HepG2 (cell line): ENCODE measurements around the gene SLC17A5. TPM values are rescaled to one million over a fixed set of nuclear protein-coding genes. Genes with fewer than 3 reads are reported as not detected.

ENCODE experiments used
- ATAC-seq: fragments of 200-7000 bp; cut with Tn5 transposase; 3 replicates; pipeline ENCODE4 v1.9.1; 2020; ENCODE audit warnings: mild to moderate bottlenecking, moderate library complexity
- BruUV-seq: library from RNA; stranded (reverse); fragments of 400-500 nt; replicated peaks from 2 replicates; lab custom pipeline; 2021; lab: Mats Ljungman, UMichigan
- CTCF ChIA-PET: fragments of 300-600 bp; formaldehyde crosslinking; extraction: SDS; loops from one replicate; lab custom pipeline; 2021; ENCODE audit warnings: low total read pairs, inconsistent platforms, low intra/inter-chr PET ratio; lab: Yijun Ruan, JAX
- POLR2A ChIA-PET: fragments of 350-600 bp; sonication (Branson Sonifier 250); formaldehyde crosslinking; loops from one replicate; lab custom pipeline; 2020; ENCODE audit warnings: antibody characterized with exemption, inconsistent platforms; lab: Yijun Ruan, JAX
- DNase-seq: peaks from one replicate; pipeline ENCODE4 v3.0.0-alpha.2; 2015; ENCODE audit warnings: low spot score
- FAIRE-seq: peaks from 3 replicates; lab custom pipeline; 2011; peaks lifted over from hg19 to GRCh38; lab: Jason Lieb, UNC
- H2AFZ ChIP-seq: one replicate; pipeline ENCODE4 v1.6.1; 2011; ENCODE audit warnings: low read length, inconsistent platforms
- H3K27ac ChIP-seq: fragments of 300-600 bp; 3 replicates; pipeline ENCODE4 v1.8.0; 2011; ENCODE audit warnings: mixed run types, mild to moderate bottlenecking, mixed read lengths, low read length, inconsistent platforms; ENCODE audit not compliant: insufficient read depth; ENCODE audit errors: extremely low read length
- H3K27me3 ChIP-seq, 2 experiments: fragments of 200-600 bp in 1 of 2; 2 replicates in 1 of 2; 3 replicates in 1 of 2; pipeline versions ENCODE4 v1.6.0 to v1.8.0; 2011; ENCODE audit warnings: low read length in 2 of 2, mild to moderate bottlenecking in 2 of 2, moderate library complexity in 2 of 2, inconsistent platforms in 1 of 2; ENCODE audit not compliant: insufficient read depth in 2 of 2, control insufficient read depth in 1 of 2
- H3K36me3 ChIP-seq, 2 experiments: fragments of 200-600 bp in 1 of 2; replicated peaks in 1 of 2; 2 replicates in 1 of 2; 3 replicates in 1 of 2; pipeline versions ENCODE4 v1.5.1 to v1.8.0; 2011; ENCODE audit warnings: low read length in 2 of 2, inconsistent platforms in 1 of 2; ENCODE audit not compliant: insufficient read depth in 2 of 2, control insufficient read depth in 1 of 2
- H3K4me1 ChIP-seq: 2 replicates; pipeline ENCODE4 v1.5.1; 2012; ENCODE audit warnings: low read length, inconsistent platforms; ENCODE audit not compliant: insufficient read depth
- H3K4me2 ChIP-seq: 2 replicates; pipeline ENCODE4 v1.6.0; 2011; ENCODE audit warnings: low read depth, low read length, inconsistent platforms
- H3K4me3 ChIP-seq, 3 experiments: fragments of 200-600 bp in 1 of 3; sonication (generic), shearing (Covaris generic) in 1 of 3; replicated peaks in 1 of 3; 2 replicates each; pipeline ENCODE4 v1.5.1; 2011 to 2016; ENCODE audit warnings: low read length in 3 of 3, inconsistent platforms in 2 of 3, low read depth in 2 of 3, mild to moderate bottlenecking in 2 of 3, control low read depth in 1 of 3, mixed read lengths in 1 of 3; ENCODE audit not compliant: insufficient read depth in 1 of 3
- H3K79me2 ChIP-seq: one replicate; pipeline ENCODE4 v1.6.1; 2011; ENCODE audit warnings: low read length, inconsistent platforms; ENCODE audit not compliant: insufficient read depth
- H3K9ac ChIP-seq: 2 replicates; pipeline ENCODE4 v1.6.0; 2011; ENCODE audit warnings: mild to moderate bottlenecking, low read depth, low read length, inconsistent platforms; ENCODE audit not compliant: insufficient read depth
- H3K9me3 ChIP-seq: 2 replicates; pipeline ENCODE4 v1.5.1; 2012; ENCODE audit warnings: mild to moderate bottlenecking, low read length
- H4K20me1 ChIP-seq: 2 replicates; pipeline ENCODE4 v1.6.0; 2011; ENCODE audit warnings: inconsistent platforms, mild to moderate bottlenecking, low read length, moderate library complexity; ENCODE audit not compliant: insufficient read depth
- ATF1 ChIP-seq: IDR thresholded peaks from 2 replicates; pipeline ENCODE4 v1.6.1; 2016; ENCODE audit warnings: mild to moderate bottlenecking, control low read depth
- ATF4 ChIP-seq, 2 experiments: fragments of 450-650 bp in 1 of 2; sonication (generic) in 1 of 2; formaldehyde crosslinking; IDR thresholded peaks; 2 replicates each; pipeline versions ENCODE4 v1.5.0 to v1.8.0; 2020 to 2022; ENCODE audit warnings: mild to moderate bottlenecking in 1 of 2, missing genetic modification reagents in 1 of 2
- DR1 ChIP-seq: sonication (generic); formaldehyde crosslinking; IDR thresholded peaks from 2 replicates; pipeline ENCODE4 v1.8.0; 2021; ENCODE audit warnings: mild to moderate bottlenecking, missing genetic modification reagents, inconsistent platforms
- EZH2 ChIP-seq: conservative IDR thresholded peaks from 2 replicates; pipeline ENCODE4 v1.6.1; 2012; ENCODE audit warnings: mild to moderate bottlenecking, low read depth, low read length, moderate library complexity
- KMT2B ChIP-seq: IDR thresholded peaks from 2 replicates; pipeline ENCODE4 v1.6.1; 2016; ENCODE audit warnings: missing genetic modification reagents, missing compliant biosample characterization
- NCOR1 ChIP-seq: fragments of 200-600 bp; sonication (generic); IDR thresholded peaks from 2 replicates; pipeline ENCODE4 v1.7.0; 2017; ENCODE audit warnings: antibody characterized with exemption, low read length, borderline replicate concordance
- NFE2 ChIP-seq: sonication (generic); formaldehyde crosslinking; IDR thresholded peaks from 2 replicates; pipeline ENCODE4 v1.4.0; 2020; ENCODE audit warnings: missing genetic modification reagents
- ZBTB25 ChIP-seq: IDR thresholded peaks from 2 replicates; pipeline ENCODE4 v1.6.1; 2018; ENCODE audit warnings: missing genetic modification reagents
- ZKSCAN8 ChIP-seq: IDR thresholded peaks from 2 replicates; pipeline ENCODE4 v1.6.1; 2016; ENCODE audit warnings: borderline replicate concordance, missing genetic modification reagents, missing compliant biosample characterization
- ZNF234 ChIP-seq: sonication (generic); formaldehyde crosslinking; conservative IDR thresholded peaks from 2 replicates; pipeline ENCODE4 v1.5.1; 2020; ENCODE audit warnings: mild to moderate bottlenecking, missing genetic modification reagents
- ZNF362 ChIP-seq: sonication (generic); formaldehyde crosslinking; IDR thresholded peaks from 2 replicates; pipeline ENCODE4 v1.4.0; 2020; ENCODE audit warnings: missing genetic modification reagents, mild to moderate bottlenecking, borderline replicate concordance
- WGBS: methylation state at CpG from one replicate; pipeline ENCODE4 v1.1.6; 2017; ENCODE audit warnings: low lambda C conversion rate; 5-methylcytosine and 5-hydroxymethylcytosine counted together
- in situ Hi-C: cut with HindIII; loops from 2 replicates; pipeline ENCODE4 v1.10.0; 2017; ENCODE audit warnings: low pct_unique_long_range_greater_than_20kb; ENCODE audit not compliant: extremely low pct_ligation_motif_present
- intact Hi-C: fragments of 100-400 bp; cut with micrococcal nuclease; formaldehyde crosslinking; loops from one replicate; pipeline ENCODE4 v1.10.0; 2022; ENCODE audit not compliant: unreplicated experiment
- polyA plus RNA-seq, 8 experiments: library from polyadenylated mRNA; depleted of rRNA in 3 of 8; stranded (reverse) in 7 of 8; unstranded in 1 of 8; fragments of >200 nt; fragmentation: Illumina TruSeq in 4 of 8; extraction: Trizol in 4 of 8; gene quantifications; 2 replicates each; pipeline versions ENCODE4 v1.2.1 to v1.2.3, GENCODE V29; 2011 to 2016; ENCODE audit warnings: low read depth in 4 of 8, missing spikeins in 1 of 8, mixed read lengths in 1 of 8; ENCODE audit not compliant: insufficient read depth in 1 of 8
- total RNA-seq, 5 experiments: library from RNA; depleted of rRNA; stranded (reverse); fragments of >200 nt; fragmentation: Illumina TruSeq; extraction: Trizol; gene quantifications; 2 replicates each; pipeline ENCODE4 v1.2.3, GENCODE V29; 2016; ENCODE audit warnings: low read depth in 1 of 5

Gene SLC17A5
- total and polyA plus RNA-seq, 2 of the 13 experiments (the other 11 are each of a cell fraction or from before 2014, with no cell fraction given): 18.3 to 20.5 TPM

GRCh38 chr6:73664701-73665100, 10.9 kb upstream of the SLC17A5 start:
- no peak for FAIRE-seq
- no peak for TF ChIP-seq ATF1 (CRISPR knock-in tag)
- no peak for TF ChIP-seq DR1 (CRISPR knock-in tag)
- no peak for TF ChIP-seq ZKSCAN8 (CRISPR knock-in tag)
- no peak for TF ChIP-seq ZNF234 (CRISPR knock-in tag)
- TF ChIP-seq ZBTB25 (CRISPR knock-in tag): no peak
- TF ChIP-seq, all 625 proteins: peak for 0
- Histone ChIP-seq H3K27me3 (peaks cover 3 to 4% of the 10 kb centered on the region in 2 experiments; a peak in 2 of 5 replicates), H3K4me3 (no peak overlapping the region), H3K9me3 (no peaks in the 10 kb centered on the region), H4K20me1 (no peaks in the 10 kb centered on the region), H3K27ac (no peak overlapping the region), H3K4me1 (no peaks in the 10 kb centered on the region), H2AFZ (no peak overlapping the region), H3K4me2 (no peak overlapping the region), H3K9ac (no peak overlapping the region), H3K79me2 (no peaks in the 10 kb centered on the region), H3K36me3 (no peaks in the 10 kb centered on the region)
- in situ Hi-C loops (no loop called here), intact Hi-C loops (no loop called here)
- POLR2A ChIA-PET: interaction anchor here (1.1 kb wide), 1 partner anchor 10 kb away, joined by 5 read pairs; no protein-coding TSS in a partner anchor
- DNase-seq (no peak), ATAC-seq (no peak)
- CTCF ChIA-PET: no interaction called here
- WGBS: 1% methylated on average over 2 of the region's 2 CpGs
- no TSS peak for BruUV-seq

- Histone ChIP-seq H2AFZ (no peak overlapping the region), H3K4me3 (no peak overlapping the region), H3K27ac (no peak overlapping the region), H3K79me2 (peaks cover 3% of the 10 kb centered on the region), H3K27me3 (no peaks in the 10 kb centered on the region; a peak in 1 of 5 replicates), H3K4me1 (peaks cover 16% of the 10 kb centered on the region), H3K9me3 (no peaks in the 10 kb centered on the region), H3K4me2 (no peak overlapping the region), H3K36me3 (no peaks in the 10 kb centered on the region), H3K9ac (no peak overlapping the region), H4K20me1 (no peaks in the 10 kb centered on the region)
- 78% methylated on average over 3 of the region's 3 CpGs for WGBS
- ChIA-PET CTCF (no interaction called here), POLR2A (no interaction called here)
- FAIRE-seq (no peak), ATAC-seq (no peak), DNase-seq (no peak)
- no TSS peak for BruUV-seq
- intact Hi-C loops (loop anchor here (10.0 kb wide), 1 partner anchor 878 kb away; no protein-coding TSS in a partner anchor), in situ Hi-C loops (no loop called here)
- no peak for TF ChIP-seq NCOR1
- no peak for TF ChIP-seq NFE2 (CRISPR knock-in tag)
- TF ChIP-seq ATF4 (CRISPR knock-in tag; IDR thresholded peaks at IDR 0.05): no peak
- no peak for TF ChIP-seq EZH2
- TF ChIP-seq KMT2B: no peak
- no peak for TF ChIP-seq ZNF362 (CRISPR knock-in tag)
Measured at GRCh38 chr6:73657201-73657600, 3.4 kb upstream of the SLC17A5 start.
